ENCODE data around the gene C3orf85. TPM values are rescaled to one million over a fixed set of nuclear protein-coding genes. Genes with fewer than 3 reads are reported as not detected.
"Not testable (repeated sequence)": the region's sequence is repeated elsewhere in the genome, so short reads cannot be mapped to it uniquely, and the experiment has no call there.

C3orf85 gene
- total RNA-seq, 2 experiments from 2014 or later, result not detected

GRCh38 chr3:109127553-109127952, 9.0 kb upstream of the C3orf85 start:
- Histone ChIP-seq H3K4me1 (ENCODE audit: insufficient read depth, low read length) (no peaks in the 10 kb centered on the region), H3K36me3 (ENCODE audit: insufficient read depth, low read length) (no peaks in the 10 kb centered on the region), H3K27me3 (ENCODE audit: control insufficient read depth in 1 of 2, insufficient read depth in 2 of 2, low read length in 2 of 2) (no peaks in the 10 kb centered on the region), H3K9me3 (ENCODE audit: control insufficient read depth in 1 of 2, insufficient read depth in 1 of 2, low read length in 2 of 2) (peaks cover 0 to 8% of the 10 kb centered on the region in 2 experiments), H3K27ac (ENCODE audit: low read depth in 1 of 2, low read length in 2 of 2) (no peak overlapping the region), H3K4me3 (ENCODE audit: low read length) (no peak overlapping the region)
- Mint-ChIP-seq H3K9me3 (peaks cover 4% of the 10 kb centered on the region), H3K4me1 (ENCODE audit: low read depth) (no peaks in the 10 kb centered on the region), H3K27ac (no peak overlapping the region), H3K4me3 (no peak overlapping the region), H3K27me3 (peaks cover 4% of the 10 kb centered on the region), H3K36me3 (ENCODE audit: low read depth) (no peaks in the 10 kb centered on the region)
- intact Hi-C loops (cut with DNase I, micrococcal nuclease), result no loop called here
- DNase-seq (no peak), ATAC-seq (ENCODE audit: poor library complexity) (no peak)
- ChIA-PET POLR2A (no interaction called here), CTCF (no interaction called here)
- TF ChIP-seq, protein P1, sequence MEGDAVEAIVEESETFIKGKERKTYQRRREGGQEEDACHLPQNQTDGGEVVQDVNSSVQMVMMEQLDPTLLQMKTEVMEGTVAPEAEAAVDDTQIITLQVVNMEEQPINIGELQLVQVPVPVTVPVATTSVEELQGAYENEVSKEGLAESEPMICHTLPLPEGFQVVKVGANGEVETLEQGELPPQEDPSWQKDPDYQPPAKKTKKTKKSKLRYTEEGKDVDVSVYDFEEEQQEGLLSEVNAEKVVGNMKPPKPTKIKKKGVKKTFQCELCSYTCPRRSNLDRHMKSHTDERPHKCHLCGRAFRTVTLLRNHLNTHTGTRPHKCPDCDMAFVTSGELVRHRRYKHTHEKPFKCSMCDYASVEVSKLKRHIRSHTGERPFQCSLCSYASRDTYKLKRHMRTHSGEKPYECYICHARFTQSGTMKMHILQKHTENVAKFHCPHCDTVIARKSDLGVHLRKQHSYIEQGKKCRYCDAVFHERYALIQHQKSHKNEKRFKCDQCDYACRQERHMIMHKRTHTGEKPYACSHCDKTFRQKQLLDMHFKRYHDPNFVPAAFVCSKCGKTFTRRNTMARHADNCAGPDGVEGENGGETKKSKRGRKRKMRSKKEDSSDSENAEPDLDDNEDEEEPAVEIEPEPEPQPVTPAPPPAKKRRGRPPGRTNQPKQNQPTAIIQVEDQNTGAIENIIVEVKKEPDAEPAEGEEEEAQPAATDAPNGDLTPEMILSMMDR (IDR thresholded peaks at IDR 0.05), result no peak

GRCh38 chr3:109131276-109131675, 5.2 kb upstream of the C3orf85 start:
- H3K4me3 Mint-ChIP-seq, result no peak overlapping the region
- ChIA-PET CTCF (no interaction called here), POLR2A (no interaction called here)
- no peaks in the 10 kb centered on the region for H3K9me3 Mint-ChIP-seq
- no peaks in the 10 kb centered on the region for H3K9me3 ChIP-seq (ENCODE audit: control insufficient read depth in 1 of 2, insufficient read depth in 1 of 2, low read length in 2 of 2)
- intact Hi-C loops (cut with DNase I, micrococcal nuclease), result no loop called here
- H3K27ac ChIP-seq (ENCODE audit: low read depth in 1 of 2, low read length in 2 of 2), result no peak overlapping the region
- DNase-seq (no peak), ATAC-seq (ENCODE audit: poor library complexity) (no peak)
- H3K27ac Mint-ChIP-seq, result no peak overlapping the region
- TF ChIP-seq, protein P1 (IDR thresholded peaks at IDR 0.05), result no peak
- no peaks in the 10 kb centered on the region for H3K4me1 Mint-ChIP-seq (ENCODE audit: low read depth)
- H3K36me3 Mint-ChIP-seq (ENCODE audit: low read depth), result no peaks in the 10 kb centered on the region
- H3K4me1 ChIP-seq (ENCODE audit: insufficient read depth, low read length), result no peaks in the 10 kb centered on the region
- H3K36me3 ChIP-seq (ENCODE audit: insufficient read depth, low read length), result no peaks in the 10 kb centered on the region
- no peaks in the 10 kb centered on the region for H3K27me3 Mint-ChIP-seq
- no peak overlapping the region for H3K4me3 ChIP-seq (ENCODE audit: low read length)
- H3K27me3 ChIP-seq (ENCODE audit: control insufficient read depth in 1 of 2, insufficient read depth in 2 of 2, low read length in 2 of 2), result no peaks in the 10 kb centered on the region

GRCh38 chr3:109132801-109133473, 3.6 kb upstream of the C3orf85 start:
- Mint-ChIP-seq H3K27me3 (no peaks in the 10 kb centered on the region), H3K9me3 (no peaks in the 10 kb centered on the region), H3K4me3 (no peak overlapping the region), H3K4me1 (ENCODE audit: low read depth) (no peaks in the 10 kb centered on the region), H3K36me3 (ENCODE audit: low read depth) (no peaks in the 10 kb centered on the region), H3K27ac (no peak overlapping the region)
- ChIA-PET POLR2A (interaction anchor here (1.1 kb wide), 1 partner anchor 14 kb away, joined by 3 read pairs; no protein-coding TSS in a partner anchor), CTCF (no interaction called here)
- ATAC-seq (ENCODE audit: poor library complexity), result no peak
- DNase-seq, result no peak
- Histone ChIP-seq H3K36me3 (ENCODE audit: insufficient read depth, low read length) (no peaks in the 10 kb centered on the region), H3K9me3 (ENCODE audit: control insufficient read depth in 1 of 2, insufficient read depth in 1 of 2, low read length in 2 of 2) (no peaks in the 10 kb centered on the region), H3K4me1 (ENCODE audit: insufficient read depth, low read length) (no peaks in the 10 kb centered on the region), H3K4me3 (ENCODE audit: low read length) (no peak overlapping the region), H3K27me3 (ENCODE audit: control insufficient read depth in 1 of 2, insufficient read depth in 2 of 2, low read length in 2 of 2) (no peaks in the 10 kb centered on the region), H3K27ac (ENCODE audit: low read depth in 1 of 2, low read length in 2 of 2) (no peak overlapping the region)
- TF ChIP-seq, protein P1 (IDR thresholded peaks at IDR 0.05), result no peak
- intact Hi-C loops (cut with DNase I, micrococcal nuclease), result no loop called here

- H3K4me1 ChIP-seq (ENCODE audit: insufficient read depth, low read length); H3K4me1 Mint-ChIP-seq (ENCODE audit: low read depth); H3K9me3 ChIP-seq (ENCODE audit: control insufficient read depth in 1 of 2, insufficient read depth in 1 of 2, low read length in 2 of 2); intact Hi-C loops (cut with DNase I, micrococcal nuclease); H3K27ac ChIP-seq (ENCODE audit: low read depth in 1 of 2, low read length in 2 of 2); H3K4me3 Mint-ChIP-seq; CTCF ChIA-PET; ATAC-seq (ENCODE audit: poor library complexity); H3K27ac Mint-ChIP-seq; H3K9me3 Mint-ChIP-seq; H3K36me3 ChIP-seq (ENCODE audit: insufficient read depth, low read length); H3K4me3 ChIP-seq (ENCODE audit: low read length); H3K36me3 Mint-ChIP-seq (ENCODE audit: low read depth); H3K27me3 ChIP-seq (ENCODE audit: control insufficient read depth in 1 of 2, insufficient read depth in 2 of 2, low read length in 2 of 2); H3K27me3 Mint-ChIP-seq; DNase-seq: not testable (repeated sequence)
- POLR2A ChIA-PET, result interaction anchor here (1.1 kb wide), 1 partner anchor 14 kb away, joined by 3 read pairs; no protein-coding TSS in a partner anchor
These were observed 3.1 kb upstream of the C3orf85 start for GRCh38 chr3:109133474-109133816.
